22Rv1 (cell line): ENCODE measurements around the gene OPN3.

Source experiments
- H3K27ac ChIP-seq: fragments of 450-650 bp; 2 replicates; pipeline ENCODE4 v1.5.1; 2017
- ZFX ChIP-seq: fragments of 450-650 bp; IDR thresholded peaks from 2 replicates; pipeline ENCODE4 v1.6.1; 2017; ENCODE audit warnings: antibody characterized with exemption, borderline replicate concordance
- TF ChIP-seq, protein P1 (sequence below): fragments of 450-650 bp; IDR thresholded peaks from 2 replicates; pipeline ENCODE4 v1.5.1; 2017; ENCODE audit warnings: mild to moderate bottlenecking

Gene OPN3

GRCh38 chr1:241658081-241658793 lies 18.1 kb upstream of the OPN3 start:
- no peak overlapping the region for H3K27ac ChIP-seq
- TF ChIP-seq ZFX: no peak
- TF ChIP-seq, protein P1, sequence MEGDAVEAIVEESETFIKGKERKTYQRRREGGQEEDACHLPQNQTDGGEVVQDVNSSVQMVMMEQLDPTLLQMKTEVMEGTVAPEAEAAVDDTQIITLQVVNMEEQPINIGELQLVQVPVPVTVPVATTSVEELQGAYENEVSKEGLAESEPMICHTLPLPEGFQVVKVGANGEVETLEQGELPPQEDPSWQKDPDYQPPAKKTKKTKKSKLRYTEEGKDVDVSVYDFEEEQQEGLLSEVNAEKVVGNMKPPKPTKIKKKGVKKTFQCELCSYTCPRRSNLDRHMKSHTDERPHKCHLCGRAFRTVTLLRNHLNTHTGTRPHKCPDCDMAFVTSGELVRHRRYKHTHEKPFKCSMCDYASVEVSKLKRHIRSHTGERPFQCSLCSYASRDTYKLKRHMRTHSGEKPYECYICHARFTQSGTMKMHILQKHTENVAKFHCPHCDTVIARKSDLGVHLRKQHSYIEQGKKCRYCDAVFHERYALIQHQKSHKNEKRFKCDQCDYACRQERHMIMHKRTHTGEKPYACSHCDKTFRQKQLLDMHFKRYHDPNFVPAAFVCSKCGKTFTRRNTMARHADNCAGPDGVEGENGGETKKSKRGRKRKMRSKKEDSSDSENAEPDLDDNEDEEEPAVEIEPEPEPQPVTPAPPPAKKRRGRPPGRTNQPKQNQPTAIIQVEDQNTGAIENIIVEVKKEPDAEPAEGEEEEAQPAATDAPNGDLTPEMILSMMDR: no peak

- TF ChIP-seq, protein P1: no peak
- TF ChIP-seq ZFX: no peak
- H3K27ac ChIP-seq: no peak overlapping the region
Observed at GRCh38 chr1:241654641-241655040, 14.5 kb upstream of the OPN3 start.

DNA sequence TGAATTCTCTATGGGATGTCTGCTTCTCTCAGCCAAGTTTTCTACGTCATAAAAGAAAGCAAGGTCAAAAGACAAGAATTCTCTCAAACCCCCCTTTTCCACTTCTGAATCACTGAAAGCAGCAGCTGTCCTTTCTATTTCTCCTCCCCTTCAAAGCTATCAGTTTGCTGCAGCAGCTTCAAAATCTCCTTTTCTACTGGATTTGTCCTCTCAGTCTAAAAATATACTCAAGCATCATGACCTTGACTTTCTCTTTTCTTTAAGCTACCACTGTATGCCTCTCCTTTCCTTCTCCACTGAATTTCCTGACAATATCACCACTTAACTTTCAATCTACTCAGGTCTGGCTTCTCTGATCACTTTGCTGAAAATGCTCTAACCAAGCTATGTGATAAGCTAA lies 13.8 kb upstream of the OPN3 start:
- no peak for TF ChIP-seq ZFX
- H3K27ac ChIP-seq: no peak overlapping the region

DNA sequence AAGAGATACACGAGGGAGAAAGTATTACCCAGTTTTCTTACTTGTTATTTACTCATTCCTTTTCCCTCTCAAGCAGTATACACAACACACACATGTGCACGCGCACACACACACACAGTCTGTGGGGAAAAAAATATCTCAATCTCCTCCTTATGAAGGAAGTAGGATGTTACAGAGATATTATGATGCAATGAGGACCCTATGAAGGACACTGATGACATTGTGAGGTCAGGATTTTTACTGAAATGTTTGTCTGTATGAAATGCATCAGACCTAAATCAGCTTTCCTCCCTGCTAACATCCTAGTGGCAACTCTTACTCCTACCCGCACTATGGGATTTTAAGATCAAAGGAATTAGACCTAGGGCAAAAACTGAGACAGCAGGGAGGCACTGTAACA lies 11.8 kb upstream of the OPN3 start, which contains the start of gene WDR64:
Gene WDR64 (plus strand): TSS at position 270 of the 400 bp plus-strand sequence. CDS start 204 bp downstream, outside the sequence.
- TF ChIP-seq, protein P1: no peak
- no peak for TF ChIP-seq ZFX
- H3K27ac ChIP-seq: no peak within 1 kb of the TSS

GRCh38 chr1:241648159-241648558 lies 8.0 kb upstream of the OPN3 start:
- no peak for TF ChIP-seq ZFX
- TF ChIP-seq, protein P1: no peak
- no peak overlapping the region for H3K27ac ChIP-seq

DNA sequence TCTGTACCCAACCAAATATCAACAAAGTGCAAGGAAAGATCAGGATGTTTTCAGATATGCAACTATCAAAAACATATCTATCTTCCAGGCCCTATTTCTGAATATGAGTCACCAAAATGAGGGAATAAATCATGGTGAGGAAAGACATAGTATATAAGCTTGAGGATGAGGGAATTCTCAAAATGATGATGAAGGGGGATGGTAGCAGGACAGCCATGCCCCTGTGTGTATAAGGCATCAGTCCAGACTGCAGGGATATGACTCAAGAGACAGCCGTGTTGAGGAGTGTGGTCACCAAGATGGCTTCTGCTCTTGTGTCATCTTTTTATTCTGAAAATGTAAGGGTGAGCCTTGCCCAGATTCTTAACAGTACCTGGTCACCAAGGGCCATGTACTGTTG lies 7.5 kb upstream of the OPN3 start:
- TF ChIP-seq, protein P1: no peak

GRCh38 chr1:241646201-241646600 lies 6.0 kb upstream of the OPN3 start:
- no peak overlapping the region for H3K27ac ChIP-seq
- TF ChIP-seq, protein P1: no peak
- TF ChIP-seq ZFX: no peak

More for the DNA sequence above, 7.5 kb upstream of the OPN3 start:
- no peak overlapping the region for H3K27ac ChIP-seq

- TF ChIP-seq, protein P1: no peak
- no peak for TF ChIP-seq ZFX
- H3K27ac ChIP-seq: no peak overlapping the region
Observed at GRCh38 chr1:241645199-241645598, 5.0 kb upstream of the OPN3 start.
